Liver (tissue), 9 donors: ENCODE results near the gene SARM1. TPM values are rescaled to one million over a fixed set of nuclear protein-coding genes. Genes with fewer than 3 reads are reported as not detected.
A peak's percentile ranks its signal among the peaks of the same experiment; 100 is the strongest.

Experiments used
- DNase-seq: peaks from one replicate; pipeline ENCODE4 v3.0.0-alpha.2; 2017; ENCODE audit warnings: low spot score
- H3K27ac ChIP-seq, 2 donors: one replicate each; pipeline ENCODE4 v1.7.0; 2013; ENCODE audit warnings: inconsistent platforms in 2 of 2, low read length in 2 of 2, control low read depth in 1 of 2, low read depth in 1 of 2, mild to moderate bottlenecking in 1 of 2
- H3K27me3 ChIP-seq, 4 donors: one replicate each; pipeline versions ENCODE4 v1.6.1 to v1.7.0; 2013; ENCODE audit warnings: low read length in 3 of 4, inconsistent platforms in 1 of 4, mild to moderate bottlenecking in 1 of 4, moderate library complexity in 1 of 4; ENCODE audit not compliant: control insufficient read depth in 4 of 4, insufficient read depth in 4 of 4
- H3K36me3 ChIP-seq, 4 donors: one replicate each; pipeline versions ENCODE4 v1.6.1 to v1.7.0; 2013; ENCODE audit warnings: low read length in 3 of 4, mild to moderate bottlenecking in 3 of 4, low read depth in 1 of 4, moderate library complexity in 1 of 4; ENCODE audit not compliant: control insufficient read depth in 4 of 4, insufficient read depth in 3 of 4
- H3K4me1 ChIP-seq, 4 donors: one replicate each; pipeline versions ENCODE4 v1.6.1 to v1.7.0; 2013; ENCODE audit warnings: low read length in 3 of 4, mild to moderate bottlenecking in 3 of 4, moderate library complexity in 1 of 4; ENCODE audit not compliant: control insufficient read depth in 4 of 4, insufficient read depth in 4 of 4
- H3K4me3 ChIP-seq, 3 donors: one replicate each; pipeline versions ENCODE4 v1.6.1 to v1.7.0; 2013; ENCODE audit warnings: low read length in 3 of 3, control low read depth in 1 of 3, low read depth in 1 of 3, mild to moderate bottlenecking in 1 of 3
- H3K9ac ChIP-seq, 2 donors: one replicate each; pipeline ENCODE4 v1.7.0; 2013; ENCODE audit warnings: low read length in 2 of 2, mild to moderate bottlenecking in 2 of 2, moderate library complexity in 2 of 2, control low read depth in 1 of 2, low read depth in 1 of 2
- H3K9me3 ChIP-seq, 4 donors: one replicate each; pipeline versions ENCODE4 v1.6.1 to v1.7.0; 2013; ENCODE audit warnings: low read length in 3 of 4; ENCODE audit not compliant: control insufficient read depth in 4 of 4
- ATF3 ChIP-seq: IDR thresholded peaks from 2 replicates; pipeline ENCODE4 v1.6.1; 2016; ENCODE audit warnings: antibody characterized with exemption
- CTCF ChIP-seq: fragments of 150-350 bp; IDR thresholded peaks from 2 replicates; pipeline ENCODE4 v1.5.1; 2017; ENCODE audit warnings: improper control_type of control experiment, low read depth, low read length; ENCODE audit not compliant: missing input control
- EGR1 ChIP-seq, 2 donors: IDR thresholded peaks; 2 replicates each; pipeline ENCODE4 v1.6.1; 2016 to 2018; ENCODE audit warnings: antibody characterized with exemption in 2 of 2, low read depth in 2 of 2
- FOXA1 ChIP-seq: IDR thresholded peaks from 2 replicates; pipeline ENCODE4 v1.6.1; 2016; ENCODE audit warnings: antibody characterized with exemption
- FOXA2 ChIP-seq: IDR thresholded peaks from 2 replicates; pipeline ENCODE4 v1.6.1; 2016; ENCODE audit warnings: antibody characterized with exemption
- GABPA ChIP-seq, 2 donors: IDR thresholded peaks in 1 of 2; conservative IDR thresholded peaks in 1 of 2; 2 replicates each; pipeline ENCODE4 v1.6.1; 2016; ENCODE audit warnings: antibody characterized with exemption in 2 of 2, mild to moderate bottlenecking in 1 of 2, moderate library complexity in 1 of 2
- HNF4A ChIP-seq, 2 donors: conservative IDR thresholded peaks; 2 replicates each; pipeline ENCODE4 v1.6.1; 2016; ENCODE audit warnings: antibody characterized with exemption in 2 of 2, mild to moderate bottlenecking in 2 of 2
- HNF4G ChIP-seq: IDR thresholded peaks from 2 replicates; pipeline ENCODE4 v1.6.1; 2016; ENCODE audit warnings: antibody characterized with exemption
- JUND ChIP-seq, 2 donors: IDR thresholded peaks; 2 replicates each; pipeline ENCODE4 v1.6.1; 2016; ENCODE audit warnings: antibody characterized with exemption in 2 of 2
- NR2F2 ChIP-seq: IDR thresholded peaks from 2 replicates; pipeline ENCODE4 v1.6.1; 2016; ENCODE audit warnings: antibody characterized with exemption
- RAD21 ChIP-seq, 2 donors: IDR thresholded peaks; 2 replicates each; pipeline ENCODE4 v1.6.1; 2016; ENCODE audit warnings: antibody characterized with exemption in 2 of 2, mild to moderate bottlenecking in 2 of 2
- RXRA ChIP-seq, 2 donors: IDR thresholded peaks; 2 replicates each; pipeline ENCODE4 v1.6.1; 2017 to 2018; ENCODE audit warnings: antibody characterized with exemption in 2 of 2, mild to moderate bottlenecking in 1 of 2
- SP1 ChIP-seq: IDR thresholded peaks from 2 replicates; pipeline ENCODE4 v1.6.1; 2018; ENCODE audit warnings: antibody characterized with exemption, mild to moderate bottlenecking
- TAF1 ChIP-seq: conservative IDR thresholded peaks from 2 replicates; pipeline ENCODE4 v1.6.1; 2016; ENCODE audit warnings: antibody characterized with exemption, mild to moderate bottlenecking
- YY1 ChIP-seq: IDR thresholded peaks from 2 replicates; pipeline ENCODE4 v1.6.1; 2016; ENCODE audit warnings: antibody characterized with exemption, mild to moderate bottlenecking
- ZBTB33 ChIP-seq: IDR thresholded peaks from 2 replicates; pipeline ENCODE4 v1.6.1; 2016; ENCODE audit warnings: antibody characterized with exemption
- WGBS: extraction: QIAGEN DNeasy Blood & Tissue Kit; methylation state at CpG from one replicate; pipeline ENCODE4 v1.1.7; 2013; 5-methylcytosine and 5-hydroxymethylcytosine counted together
- polyA plus RNA-seq, 2 donors: library from polyadenylated mRNA; stranded (reverse) in 1 of 2; unstranded in 1 of 2; fragments of 200-250 nt in 1 of 2; fragments of >200 nt in 1 of 2; fragmentation: Nextera tagmentation in 1 of 2; extraction: Ambion mirVana in 1 of 2; gene quantifications; one replicate each; pipeline versions ENCODE4 v1.2.1 to v1.2.3, GENCODE V29; 2013 to 2015
- total RNA-seq, 2 donors: library from RNA; depleted of rRNA; stranded (reverse); fragments of >200 nt; gene quantifications; one replicate each; pipeline ENCODE4 v1.2.3, GENCODE V29; 2014
- TF ChIP-seq, protein P1 (sequence below): IDR thresholded peaks from 2 replicates; pipeline ENCODE4 v1.6.1; 2016; ENCODE audit warnings: antibody characterized with exemption
- TF ChIP-seq, protein P2 (sequence below): IDR thresholded peaks from 2 replicates; pipeline ENCODE4 v1.6.1; 2016; ENCODE audit warnings: antibody characterized with exemption, mild to moderate bottlenecking
- donor health status: healthy.
- donor health status: healthy.
- donor health status: healthy.
- donor health status: healthy.
- donor health status: healthy.

Gene SARM1
- total and polyA plus RNA-seq, 4 donors, result 2.4 to 5.4 (median 5.1) TPM

DNA sequence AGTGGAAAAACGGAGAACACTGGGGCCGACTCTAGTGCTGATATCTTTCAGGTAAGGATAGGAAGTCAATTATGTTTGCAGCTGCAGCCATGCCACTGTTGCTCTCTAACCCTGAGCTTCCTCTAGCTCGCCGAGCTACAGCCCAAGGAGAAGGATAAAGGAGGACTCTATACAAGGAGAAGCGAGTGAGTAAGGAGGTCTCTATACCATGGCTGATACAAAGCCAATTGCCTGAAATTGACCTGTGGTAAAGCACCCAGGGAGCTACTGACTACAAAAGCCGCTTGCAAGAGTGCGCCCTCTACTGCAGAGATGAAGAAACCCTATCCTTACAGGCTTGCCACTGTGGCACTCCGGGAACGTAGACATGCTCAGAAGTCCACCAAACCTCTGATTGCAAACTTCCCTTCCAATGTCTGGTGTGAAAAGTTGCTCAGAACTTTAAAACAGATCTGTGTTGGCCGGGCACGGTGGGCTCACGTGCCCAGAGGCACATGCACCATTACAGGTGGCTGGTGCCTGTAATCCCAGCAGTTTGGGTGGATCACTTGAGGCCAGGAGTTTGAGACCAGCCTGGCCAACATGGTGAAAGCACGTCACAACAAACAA lies 45.3 kb downstream of the SARM1 start:
- Histone ChIP-seq H3K27ac (no peak overlapping the region), H3K4me1 (peaks cover 0 to 9% (median 8%) of the 10 kb centered on the region in 4 donors), H3K4me3 (no peak overlapping the region), H3K9ac (no peak overlapping the region), H3K27me3 (no peaks in the 10 kb centered on the region), H3K36me3 (no peaks in the 10 kb centered on the region), H3K9me3 (no peaks in the 10 kb centered on the region)
- TF ChIP-seq SP1, result peak; percentile 42
- TF ChIP-seq ZBTB33, result no peak
- peak; percentile 87 to 91 for TF ChIP-seq RAD21 (IDR thresholded peaks at IDR 0.05)
- no peak for TF ChIP-seq FOXA1
- TF ChIP-seq, protein P1, sequence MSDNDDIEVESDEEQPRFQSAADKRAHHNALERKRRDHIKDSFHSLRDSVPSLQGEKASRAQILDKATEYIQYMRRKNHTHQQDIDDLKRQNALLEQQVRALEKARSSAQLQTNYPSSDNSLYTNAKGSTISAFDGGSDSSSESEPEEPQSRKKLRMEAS, result no peak
- no peak for TF ChIP-seq FOXA2
- TF ChIP-seq EGR1 (IDR thresholded peaks at IDR 0.05; ENCODE audit: low read depth in 2 of 2), result no peak
- no peak for TF ChIP-seq ATF3
- TF ChIP-seq GABPA (IDR thresholded peaks at IDR 0.05 in 1 of 2, conservative IDR thresholded peaks at IDR 0.05 in 1 of 2), result no peak
- TF ChIP-seq RXRA (IDR thresholded peaks at IDR 0.05), result peak; percentile 16 to 51
- TF ChIP-seq HNF4G, result peak; percentile 19
- no peak for TF ChIP-seq JUND (IDR thresholded peaks at IDR 0.05)
- TF ChIP-seq CTCF, result peak; percentile 73
- peak; percentile 43 to 61 for TF ChIP-seq HNF4A (conservative IDR thresholded peaks at IDR 0.05)
- TF ChIP-seq NR2F2, result no peak
- no peak for TF ChIP-seq YY1
- TF ChIP-seq, protein P2, sequence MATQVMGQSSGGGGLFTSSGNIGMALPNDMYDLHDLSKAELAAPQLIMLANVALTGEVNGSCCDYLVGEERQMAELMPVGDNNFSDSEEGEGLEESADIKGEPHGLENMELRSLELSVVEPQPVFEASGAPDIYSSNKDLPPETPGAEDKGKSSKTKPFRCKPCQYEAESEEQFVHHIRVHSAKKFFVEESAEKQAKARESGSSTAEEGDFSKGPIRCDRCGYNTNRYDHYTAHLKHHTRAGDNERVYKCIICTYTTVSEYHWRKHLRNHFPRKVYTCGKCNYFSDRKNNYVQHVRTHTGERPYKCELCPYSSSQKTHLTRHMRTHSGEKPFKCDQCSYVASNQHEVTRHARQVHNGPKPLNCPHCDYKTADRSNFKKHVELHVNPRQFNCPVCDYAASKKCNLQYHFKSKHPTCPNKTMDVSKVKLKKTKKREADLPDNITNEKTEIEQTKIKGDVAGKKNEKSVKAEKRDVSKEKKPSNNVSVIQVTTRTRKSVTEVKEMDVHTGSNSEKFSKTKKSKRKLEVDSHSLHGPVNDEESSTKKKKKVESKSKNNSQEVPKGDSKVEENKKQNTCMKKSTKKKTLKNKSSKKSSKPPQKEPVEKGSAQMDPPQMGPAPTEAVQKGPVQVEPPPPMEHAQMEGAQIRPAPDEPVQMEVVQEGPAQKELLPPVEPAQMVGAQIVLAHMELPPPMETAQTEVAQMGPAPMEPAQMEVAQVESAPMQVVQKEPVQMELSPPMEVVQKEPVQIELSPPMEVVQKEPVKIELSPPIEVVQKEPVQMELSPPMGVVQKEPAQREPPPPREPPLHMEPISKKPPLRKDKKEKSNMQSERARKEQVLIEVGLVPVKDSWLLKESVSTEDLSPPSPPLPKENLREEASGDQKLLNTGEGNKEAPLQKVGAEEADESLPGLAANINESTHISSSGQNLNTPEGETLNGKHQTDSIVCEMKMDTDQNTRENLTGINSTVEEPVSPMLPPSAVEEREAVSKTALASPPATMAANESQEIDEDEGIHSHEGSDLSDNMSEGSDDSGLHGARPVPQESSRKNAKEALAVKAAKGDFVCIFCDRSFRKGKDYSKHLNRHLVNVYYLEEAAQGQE, result no peak
- no peak for TF ChIP-seq TAF1
- WGBS, result 13% methylated on average over 13 of the region's 13 CpGs
- no peak for DNase-seq
